Gastroesophageal sphincter (tissue), 3 donors: Measurements from ENCODE around the gene LRBA.
"Not testable (repeated sequence)": the region's sequence is repeated elsewhere in the genome, so short reads cannot be mapped to it uniquely, and the experiment has no call there.

Experiments
- CTCF ChIP-seq, 4 experiments: fragments of 200-600 bp in 2 of 4; fragments of 450-650 bp in 2 of 4; sonication (generic) in 1 of 4; IDR thresholded peaks; one replicate each; pipeline ENCODE4 v1.5.1; 2017 to 2019; ENCODE audit warnings: antibody characterized with exemption in 4 of 4, mild to moderate bottlenecking in 2 of 4, moderate library complexity in 2 of 4
- EP300 ChIP-seq: sonication (generic); formaldehyde crosslinking; IDR thresholded peaks from one replicate; pipeline ENCODE4 v1.6.1; 2017; ENCODE audit warnings: antibody characterized with exemption, mild to moderate bottlenecking
- POLR2A ChIP-seq, 2 donors: fragments of 450-650 bp; IDR thresholded peaks; one replicate each; pipeline ENCODE4 v1.6.1; 2017; ENCODE audit warnings: antibody characterized with exemption in 2 of 2, mild to moderate bottlenecking in 2 of 2, moderate library complexity in 1 of 2
- POLR2AphosphoS5 ChIP-seq: sonication (generic); formaldehyde crosslinking; IDR thresholded peaks from one replicate; pipeline ENCODE4 v1.6.1; 2017; ENCODE audit warnings: antibody characterized with exemption

- TF ChIP-seq CTCF (IDR thresholded peaks at IDR 0.05); POLR2A (IDR thresholded peaks at IDR 0.05); EP300; POLR2AphosphoS5: not testable (repeated sequence)
Observed at GRCh38 chr4:150953916-150954315, 61.2 kb downstream of the LRBA start.
